HepG2 (cell line): ENCODE measurements around the gene CNTD1. TPM values are rescaled to one million over a fixed set of nuclear protein-coding genes. Genes with fewer than 3 reads are reported as not detected.
A peak's percentile ranks its signal among the peaks of the same experiment; 100 is the strongest.

ENCODE experiments used
- CHD2 ChIP-seq: IDR thresholded peaks from 2 replicates; pipeline ENCODE4 v1.6.1; 2011; ENCODE audit warnings: low read depth, low read length, improper control_type of control experiment
- HNF1A ChIP-seq, 2 experiments: sonication (generic) in 1 of 2; formaldehyde crosslinking in 1 of 2; IDR thresholded peaks; 2 replicates each; pipeline versions ENCODE4 v1.4.0 to v1.6.1; 2016 to 2020; ENCODE audit warnings: borderline replicate concordance in 1 of 2, low read depth in 1 of 2, mild to moderate bottlenecking in 1 of 2, missing genetic modification reagents in 1 of 2
- KDM2A ChIP-seq: sonication (generic); formaldehyde crosslinking; IDR thresholded peaks from 2 replicates; pipeline ENCODE4 v1.4.0; 2020; ENCODE audit warnings: low read depth, missing genetic modification reagents, borderline replicate concordance
- KIAA2018 ChIP-seq: sonication (generic); formaldehyde crosslinking; IDR thresholded peaks from 2 replicates; pipeline ENCODE4 v1.5.0; 2020; ENCODE audit warnings: mild to moderate bottlenecking, missing genetic modification reagents, borderline replicate concordance
- PATZ1 ChIP-seq: sonication (generic); formaldehyde crosslinking; IDR thresholded peaks from 2 replicates; pipeline ENCODE4 v1.4.0; 2020; ENCODE audit warnings: missing genetic modification reagents
- ZBTB43 ChIP-seq: sonication (generic); formaldehyde crosslinking; conservative IDR thresholded peaks from 2 replicates; pipeline ENCODE4 v1.4.0; 2020; ENCODE audit warnings: missing genetic modification reagents
- ZNF260 ChIP-seq: sonication (generic); formaldehyde crosslinking; IDR thresholded peaks from 2 replicates; pipeline ENCODE4 v1.4.0; 2020; ENCODE audit warnings: missing genetic modification reagents, low read depth, mild to moderate bottlenecking, borderline replicate concordance
- ZNF3 ChIP-seq: IDR thresholded peaks from 2 replicates; pipeline ENCODE4 v1.7.0; 2017; ENCODE audit warnings: inconsistent platforms
- ZNF30 ChIP-seq: sonication (generic); formaldehyde crosslinking; IDR thresholded peaks from 2 replicates; pipeline ENCODE4 v1.5.0; 2020; ENCODE audit warnings: mild to moderate bottlenecking, missing genetic modification reagents
- ZNF501 ChIP-seq: sonication (generic); formaldehyde crosslinking; IDR thresholded peaks from 2 replicates; pipeline ENCODE4 v1.5.1; 2020; ENCODE audit warnings: mild to moderate bottlenecking, moderate library complexity, missing genetic modification reagents
- ZNF570 ChIP-seq: sonication (generic); formaldehyde crosslinking; IDR thresholded peaks from 2 replicates; pipeline ENCODE4 v1.4.0; 2020; ENCODE audit warnings: mild to moderate bottlenecking, missing genetic modification reagents, borderline replicate concordance
- polyA plus RNA-seq, 8 experiments: library from polyadenylated mRNA; depleted of rRNA in 3 of 8; stranded (reverse) in 7 of 8; unstranded in 1 of 8; fragments of >200 nt; fragmentation: Illumina TruSeq in 4 of 8; extraction: Trizol in 4 of 8; gene quantifications; 2 replicates each; pipeline versions ENCODE4 v1.2.1 to v1.2.3, GENCODE V29; 2011 to 2016; ENCODE audit warnings: low read depth in 4 of 8, missing spikeins in 1 of 8, mixed read lengths in 1 of 8; ENCODE audit not compliant: insufficient read depth in 1 of 8
- total RNA-seq, 5 experiments: library from RNA; depleted of rRNA; stranded (reverse); fragments of >200 nt; fragmentation: Illumina TruSeq; extraction: Trizol; gene quantifications; 2 replicates each; pipeline ENCODE4 v1.2.3, GENCODE V29; 2016; ENCODE audit warnings: low read depth in 1 of 5

CNTD1 gene
- total and polyA plus RNA-seq, 2 of the 13 experiments (the other 11 are each of a cell fraction or from before 2014, with no cell fraction given), result 0.11 to 0.15 TPM

GRCh38 chr17:42773290-42774035 lies 25.2 kb upstream of the CNTD1 start, which contains the start of gene VPS25 (continued):
- TF ChIP-seq HNF1A (IDR thresholded peaks at IDR 0.05; ENCODE audit: low read depth) (peak; percentile 27; the same call in 1 of the 2 replicates), HNF1A (CRISPR knock-in tag; IDR thresholded peaks at IDR 0.05; ENCODE audit: borderline replicate concordance) (peak; percentile 59; the same call in 1 of the 2 replicates), ZNF3 (CRISPR knock-in tag) (no peak), CHD2 (no peak), ZNF501 (CRISPR knock-in tag) (peak; percentile 66; the same call in 1 of the 2 replicates), KDM2A (CRISPR knock-in tag) (peak; percentile 98), ZBTB43 (CRISPR knock-in tag) (peak; percentile 55), ZNF30 (CRISPR knock-in tag) (no peak), KIAA2018 (CRISPR knock-in tag) (no peak), PATZ1 (peak; percentile 76), ZNF260 (CRISPR knock-in tag) (0 out of 2 replicates have a peak, but pooled peaks have one; percentile 79), ZNF570 (CRISPR knock-in tag) (no peak)
